GM12878 (cell line): ENCODE results near the gene RCHY1. TPM values are rescaled to one million over a fixed set of nuclear protein-coding genes. Genes with fewer than 3 reads are reported as not detected.
A peak's percentile ranks its signal among the peaks of the same experiment; 100 is the strongest.

Experiments
- BCL11A ChIP-seq: IDR thresholded peaks from 2 replicates; pipeline ENCODE4 v1.6.1; 2011; ENCODE audit warnings: low read depth, low read length
- CHD2 ChIP-seq: IDR thresholded peaks from 2 replicates; pipeline ENCODE4 v1.6.1; 2011; ENCODE audit warnings: low read depth, low read length, improper control_type of control experiment, borderline replicate concordance
- CREM ChIP-seq: IDR thresholded peaks from 2 replicates; pipeline ENCODE4 v1.6.1; 2014; ENCODE audit warnings: antibody characterized with exemption, low read depth
- FOS ChIP-seq: IDR thresholded peaks from 3 replicates; pipeline ENCODE4 v1.6.1; 2011; ENCODE audit warnings: borderline replicate concordance; ENCODE audit not compliant: insufficient read length; ENCODE audit errors: extremely low read depth
- IKZF2 ChIP-seq, 2 experiments: fragments of 450-650 bp; IDR thresholded peaks; 2 replicates each; pipeline ENCODE4 v1.6.1; 2017; ENCODE audit warnings: mild to moderate bottlenecking in 2 of 2, moderate library complexity in 2 of 2
- KAT2A ChIP-seq: conservative IDR thresholded peaks from 2 replicates; pipeline ENCODE4 v1.6.1; 2011; ENCODE audit warnings: low read depth, low read length; ENCODE audit not compliant: control insufficient read depth
- MYC ChIP-seq: IDR thresholded peaks from 2 replicates; pipeline ENCODE4 v1.6.1; 2011; ENCODE audit warnings: mild to moderate bottlenecking, low read length, moderate library complexity, inconsistent platforms; ENCODE audit not compliant: insufficient read depth, insufficient replicate concordance, insufficient read length, severe bottlenecking
- NFYA ChIP-seq: IDR thresholded peaks from 2 replicates; pipeline ENCODE4 v1.6.1; 2011; ENCODE audit warnings: low read depth, mild to moderate bottlenecking, low read length, improper control_type of control experiment, borderline replicate concordance
- POLR2AphosphoS5 ChIP-seq: IDR thresholded peaks from 2 replicates; pipeline ENCODE4 v1.6.1; 2011; ENCODE audit warnings: mild to moderate bottlenecking, low read length, inconsistent platforms
- RBBP5 ChIP-seq: fragments of 200-600 bp; sonication (generic); conservative IDR thresholded peaks from 2 replicates; pipeline ENCODE4 v1.6.1; 2016
- STAT1 ChIP-seq: fragments of 450-650 bp; conservative IDR thresholded peaks from 2 replicates; pipeline ENCODE4 v1.6.1; 2014; ENCODE audit warnings: antibody characterized with exemption, mild to moderate bottlenecking
- SUPT20H ChIP-seq: IDR thresholded peaks from 2 replicates; pipeline ENCODE4 v1.6.1; 2011; ENCODE audit warnings: low read depth, mild to moderate bottlenecking, low read length, moderate library complexity, borderline replicate concordance; ENCODE audit not compliant: control insufficient read depth
- YBX1 ChIP-seq: fragments of 450-650 bp; IDR thresholded peaks from 2 replicates; pipeline ENCODE4 v1.6.1; 2016; ENCODE audit warnings: antibody characterized with exemption
- ZNF622 ChIP-seq: fragments of 450-650 bp; IDR thresholded peaks from 2 replicates; pipeline ENCODE4 v1.6.1; 2017; ENCODE audit warnings: mild to moderate bottlenecking, inconsistent platforms
- polyA plus RNA-seq, 11 experiments: library from polyadenylated mRNA; depleted of rRNA in 4 of 11; unstranded in 6 of 11; stranded (reverse) in 5 of 11; fragments of >200 nt; fragmentation: Nextera tagmentation in 4 of 11; fragmentation: Illumina TruSeq in 1 of 11; extraction: Ambion mirVana in 4 of 11; extraction: Trizol in 1 of 11; gene quantifications; 1 replicate in 1 of 11; 2 replicates in 10 of 11; pipeline versions ENCODE4 v1.2.1 to v1.2.3, GENCODE V29; 2011 to 2016; ENCODE audit warnings: inconsistent platforms in 2 of 11, missing spikeins in 2 of 11, low read depth in 1 of 11
- total RNA-seq, 4 experiments: library from RNA; depleted of rRNA in 3 of 4; stranded (reverse); fragments of >200 nt in 3 of 4; fragmentation: Illumina TruSeq in 1 of 4; extraction: Trizol in 1 of 4; gene quantifications; 2 replicates each; pipeline versions ENCODE4 v1.2.1 to v1.2.3, GENCODE V29; 2013 to 2021
- TF ChIP-seq, protein P1 (sequence below): fragments of 450-650 bp; IDR thresholded peaks from 2 replicates; pipeline ENCODE4 v1.6.1; 2018; ENCODE audit warnings: borderline replicate concordance, mild to moderate bottlenecking; ENCODE audit not compliant: partially characterized antibody
- TF ChIP-seq, protein P2 (sequence below): IDR thresholded peaks from 2 replicates; pipeline ENCODE4 v1.6.1; 2012; ENCODE audit warnings: low read depth, low read length, improper control_type of control experiment
- TF ChIP-seq, protein P3 (sequence below): fragments of 450-650 bp; IDR thresholded peaks from 2 replicates; pipeline ENCODE4 v1.6.1; 2016; ENCODE audit warnings: mild to moderate bottlenecking
- TF ChIP-seq, protein P4 (sequence below): IDR thresholded peaks from 2 replicates; pipeline ENCODE4 v1.6.1; 2011; ENCODE audit warnings: borderline replicate concordance, low read depth, mild to moderate bottlenecking, moderate library complexity, low read length; ENCODE audit not compliant: insufficient read depth, poor library complexity, severe bottlenecking
- TF ChIP-seq, protein P5 (sequence below): fragments of 450-650 bp; IDR thresholded peaks from 2 replicates; pipeline ENCODE4 v1.6.1; 2017; ENCODE audit warnings: antibody characterized with exemption, mild to moderate bottlenecking, moderate library complexity
- TF ChIP-seq, protein P6 (sequence below): IDR thresholded peaks from 2 replicates; pipeline ENCODE4 v1.6.1; 2011; ENCODE audit warnings: borderline replicate concordance, low read depth, mild to moderate bottlenecking, moderate library complexity, mixed read lengths, low read length; ENCODE audit not compliant: insufficient read depth; ENCODE audit errors: extremely low read length

Gene RCHY1
- total and polyA plus RNA-seq, 10 of the 15 experiments (the other 5 are each of a cell fraction or from before 2014, with no cell fraction given), result 12.0 to 50.6 (median 26.4) TPM

DNA sequence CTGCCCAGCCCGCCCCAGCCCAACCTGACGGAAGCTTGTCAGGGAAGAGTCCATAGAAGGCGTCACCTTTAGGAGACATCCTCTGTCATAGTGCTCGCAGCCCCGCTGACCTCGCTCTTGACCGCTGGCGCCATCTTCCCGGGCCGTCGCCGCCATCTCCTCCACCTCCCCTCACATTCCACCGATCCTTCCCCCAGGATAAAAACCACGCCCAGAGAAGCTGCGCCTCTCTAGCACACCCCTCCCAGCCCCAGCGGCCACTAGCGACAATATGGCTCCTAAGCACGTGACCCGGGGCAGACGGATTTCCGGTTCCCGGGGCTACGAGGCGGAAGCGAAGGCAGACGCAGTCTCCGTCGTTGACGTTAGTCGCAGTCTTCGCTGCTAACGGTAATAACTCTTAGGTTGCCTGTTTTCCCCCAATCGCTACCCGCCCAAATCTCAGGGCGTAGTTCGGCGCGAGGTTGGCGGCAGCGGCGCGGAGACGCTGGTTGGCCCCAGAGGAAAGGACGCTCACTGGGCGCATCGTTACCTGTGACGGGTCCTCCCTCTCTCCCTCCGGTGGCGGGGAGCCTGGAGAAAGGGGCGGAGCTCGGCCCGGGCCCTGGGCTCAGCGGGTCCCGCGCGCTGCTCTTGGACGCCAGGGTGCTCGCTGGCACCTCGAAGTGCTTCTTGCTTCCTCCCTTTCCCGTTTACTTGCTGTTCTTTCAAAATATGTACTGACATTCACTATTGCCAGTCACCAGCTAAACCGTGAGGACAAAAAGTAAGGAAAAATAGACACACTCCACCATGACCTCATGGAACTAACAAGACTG, at the start of gene RCHY1, which contains the start of gene THAP6 (continued):
- TF ChIP-seq, protein P1, sequence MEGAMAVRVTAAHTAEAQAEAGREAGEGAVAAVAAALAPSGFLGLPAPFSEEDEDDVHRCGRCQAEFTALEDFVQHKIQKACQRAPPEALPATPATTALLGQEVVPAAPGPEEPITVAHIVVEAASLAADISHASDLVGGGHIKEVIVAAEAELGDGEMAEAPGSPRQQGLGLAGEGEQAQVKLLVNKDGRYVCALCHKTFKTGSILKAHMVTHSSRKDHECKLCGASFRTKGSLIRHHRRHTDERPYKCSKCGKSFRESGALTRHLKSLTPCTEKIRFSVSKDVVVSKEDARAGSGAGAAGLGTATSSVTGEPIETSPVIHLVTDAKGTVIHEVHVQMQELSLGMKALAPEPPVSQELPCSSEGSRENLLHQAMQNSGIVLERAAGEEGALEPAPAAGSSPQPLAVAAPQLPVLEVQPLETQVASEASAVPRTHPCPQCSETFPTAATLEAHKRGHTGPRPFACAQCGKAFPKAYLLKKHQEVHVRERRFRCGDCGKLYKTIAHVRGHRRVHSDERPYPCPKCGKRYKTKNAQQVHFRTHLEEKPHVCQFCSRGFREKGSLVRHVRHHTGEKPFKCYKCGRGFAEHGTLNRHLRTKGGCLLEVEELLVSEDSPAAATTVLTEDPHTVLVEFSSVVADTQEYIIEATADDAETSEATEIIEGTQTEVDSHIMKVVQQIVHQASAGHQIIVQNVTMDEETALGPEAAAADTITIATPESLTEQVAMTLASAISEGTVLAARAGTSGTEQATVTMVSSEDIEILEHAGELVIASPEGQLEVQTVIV, result no peak
- TF ChIP-seq, protein P2, sequence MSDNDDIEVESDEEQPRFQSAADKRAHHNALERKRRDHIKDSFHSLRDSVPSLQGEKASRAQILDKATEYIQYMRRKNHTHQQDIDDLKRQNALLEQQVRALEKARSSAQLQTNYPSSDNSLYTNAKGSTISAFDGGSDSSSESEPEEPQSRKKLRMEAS, result no peak; the same call in 1 of the 2 replicates
- TF ChIP-seq STAT1, result no peak
- TF ChIP-seq, protein P3, sequence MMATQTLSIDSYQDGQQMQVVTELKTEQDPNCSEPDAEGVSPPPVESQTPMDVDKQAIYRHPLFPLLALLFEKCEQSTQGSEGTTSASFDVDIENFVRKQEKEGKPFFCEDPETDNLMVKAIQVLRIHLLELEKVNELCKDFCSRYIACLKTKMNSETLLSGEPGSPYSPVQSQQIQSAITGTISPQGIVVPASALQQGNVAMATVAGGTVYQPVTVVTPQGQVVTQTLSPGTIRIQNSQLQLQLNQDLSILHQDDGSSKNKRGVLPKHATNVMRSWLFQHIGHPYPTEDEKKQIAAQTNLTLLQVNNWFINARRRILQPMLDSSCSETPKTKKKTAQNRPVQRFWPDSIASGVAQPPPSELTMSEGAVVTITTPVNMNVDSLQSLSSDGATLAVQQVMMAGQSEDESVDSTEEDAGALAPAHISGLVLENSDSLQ, result peak; percentile 57
- TF ChIP-seq, protein P4, sequence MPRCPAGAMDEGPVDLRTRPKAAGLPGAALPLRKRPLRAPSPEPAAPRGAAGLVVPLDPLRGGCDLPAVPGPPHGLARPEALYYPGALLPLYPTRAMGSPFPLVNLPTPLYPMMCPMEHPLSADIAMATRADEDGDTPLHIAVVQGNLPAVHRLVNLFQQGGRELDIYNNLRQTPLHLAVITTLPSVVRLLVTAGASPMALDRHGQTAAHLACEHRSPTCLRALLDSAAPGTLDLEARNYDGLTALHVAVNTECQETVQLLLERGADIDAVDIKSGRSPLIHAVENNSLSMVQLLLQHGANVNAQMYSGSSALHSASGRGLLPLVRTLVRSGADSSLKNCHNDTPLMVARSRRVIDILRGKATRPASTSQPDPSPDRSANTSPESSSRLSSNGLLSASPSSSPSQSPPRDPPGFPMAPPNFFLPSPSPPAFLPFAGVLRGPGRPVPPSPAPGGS, result no peak
- TF ChIP-seq NFYA, result no peak
- TF ChIP-seq IKZF2 (IDR thresholded peaks at IDR 0.05), result peak; percentile 74 to 88
- TF ChIP-seq CREM, result peak; percentile 88
- TF ChIP-seq, protein P5, sequence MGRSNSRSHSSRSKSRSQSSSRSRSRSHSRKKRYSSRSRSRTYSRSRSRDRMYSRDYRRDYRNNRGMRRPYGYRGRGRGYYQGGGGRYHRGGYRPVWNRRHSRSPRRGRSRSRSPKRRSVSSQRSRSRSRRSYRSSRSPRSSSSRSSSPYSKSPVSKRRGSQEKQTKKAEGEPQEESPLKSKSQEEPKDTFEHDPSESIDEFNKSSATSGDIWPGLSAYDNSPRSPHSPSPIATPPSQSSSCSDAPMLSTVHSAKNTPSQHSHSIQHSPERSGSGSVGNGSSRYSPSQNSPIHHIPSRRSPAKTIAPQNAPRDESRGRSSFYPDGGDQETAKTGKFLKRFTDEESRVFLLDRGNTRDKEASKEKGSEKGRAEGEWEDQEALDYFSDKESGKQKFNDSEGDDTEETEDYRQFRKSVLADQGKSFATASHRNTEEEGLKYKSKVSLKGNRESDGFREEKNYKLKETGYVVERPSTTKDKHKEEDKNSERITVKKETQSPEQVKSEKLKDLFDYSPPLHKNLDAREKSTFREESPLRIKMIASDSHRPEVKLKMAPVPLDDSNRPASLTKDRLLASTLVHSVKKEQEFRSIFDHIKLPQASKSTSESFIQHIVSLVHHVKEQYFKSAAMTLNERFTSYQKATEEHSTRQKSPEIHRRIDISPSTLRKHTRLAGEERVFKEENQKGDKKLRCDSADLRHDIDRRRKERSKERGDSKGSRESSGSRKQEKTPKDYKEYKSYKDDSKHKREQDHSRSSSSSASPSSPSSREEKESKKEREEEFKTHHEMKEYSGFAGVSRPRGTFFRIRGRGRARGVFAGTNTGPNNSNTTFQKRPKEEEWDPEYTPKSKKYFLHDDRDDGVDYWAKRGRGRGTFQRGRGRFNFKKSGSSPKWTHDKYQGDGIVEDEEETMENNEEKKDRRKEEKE, result peak; percentile 76
- no peak for TF ChIP-seq BCL11A
- no peak for TF ChIP-seq CHD2
- no peak for TF ChIP-seq FOS
- TF ChIP-seq KAT2A, result no peak
- TF ChIP-seq ZNF622, result no peak
- TF ChIP-seq POLR2AphosphoS5, result peak; percentile 98
- TF ChIP-seq SUPT20H, result no peak
- TF ChIP-seq YBX1, result no peak
- no peak; the same call in 1 of the 2 replicates for TF ChIP-seq RBBP5
- TF ChIP-seq, protein P6, sequence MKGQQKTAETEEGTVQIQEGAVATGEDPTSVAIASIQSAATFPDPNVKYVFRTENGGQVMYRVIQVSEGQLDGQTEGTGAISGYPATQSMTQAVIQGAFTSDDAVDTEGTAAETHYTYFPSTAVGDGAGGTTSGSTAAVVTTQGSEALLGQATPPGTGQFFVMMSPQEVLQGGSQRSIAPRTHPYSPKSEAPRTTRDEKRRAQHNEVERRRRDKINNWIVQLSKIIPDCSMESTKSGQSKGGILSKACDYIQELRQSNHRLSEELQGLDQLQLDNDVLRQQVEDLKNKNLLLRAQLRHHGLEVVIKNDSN, result peak; percentile 94
- no peak for TF ChIP-seq MYC
